ENCODE data around the gene RPL23.

The RPL23 gene

DNA sequence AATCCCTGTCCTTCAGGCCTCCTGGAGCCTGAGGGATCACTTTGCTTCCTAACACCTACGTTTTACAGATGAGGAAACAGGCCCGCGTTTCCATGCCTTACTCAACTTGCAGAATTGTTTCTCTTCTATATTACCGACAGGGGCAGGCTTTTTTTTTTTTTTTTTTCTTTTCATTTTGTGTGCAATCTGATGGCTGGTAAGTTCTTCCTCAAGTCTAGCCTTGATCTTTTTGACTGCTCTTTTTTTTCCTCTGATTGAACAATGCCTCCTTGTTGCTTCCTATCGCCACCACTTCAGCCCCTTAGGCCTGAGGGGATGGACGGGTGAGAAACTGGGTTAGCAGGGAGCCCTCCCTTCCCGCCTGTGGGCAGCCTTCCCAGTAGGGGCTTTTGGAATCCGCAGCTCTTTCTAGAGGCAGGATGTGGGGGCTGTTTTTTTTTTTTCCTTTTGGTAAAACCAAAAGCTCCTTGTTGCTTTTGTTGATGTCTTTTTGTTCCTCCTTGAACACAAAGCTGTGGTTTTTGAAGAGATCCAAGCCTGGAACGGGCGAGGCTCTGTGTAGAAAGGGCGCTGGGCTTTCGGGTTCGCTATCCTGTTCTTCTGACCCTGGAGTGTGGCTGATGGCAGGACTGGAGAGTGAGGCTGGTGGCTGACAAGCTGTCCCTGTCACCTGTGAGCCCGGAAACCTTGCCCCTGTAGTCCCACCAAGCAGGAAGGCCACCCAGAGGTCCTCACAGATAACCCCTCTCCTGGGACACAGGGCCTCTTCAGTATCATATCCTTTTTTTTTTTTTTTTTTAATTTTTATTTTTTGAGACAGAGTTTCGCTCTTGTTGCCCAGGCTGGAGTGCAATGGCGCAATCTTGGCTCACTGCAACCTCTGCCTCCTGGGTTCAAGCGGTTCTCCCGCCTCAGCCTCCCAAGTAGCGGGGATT lies 30.3 kb upstream of the RPL23 start:
- DNase-seq = no peak

DNA sequence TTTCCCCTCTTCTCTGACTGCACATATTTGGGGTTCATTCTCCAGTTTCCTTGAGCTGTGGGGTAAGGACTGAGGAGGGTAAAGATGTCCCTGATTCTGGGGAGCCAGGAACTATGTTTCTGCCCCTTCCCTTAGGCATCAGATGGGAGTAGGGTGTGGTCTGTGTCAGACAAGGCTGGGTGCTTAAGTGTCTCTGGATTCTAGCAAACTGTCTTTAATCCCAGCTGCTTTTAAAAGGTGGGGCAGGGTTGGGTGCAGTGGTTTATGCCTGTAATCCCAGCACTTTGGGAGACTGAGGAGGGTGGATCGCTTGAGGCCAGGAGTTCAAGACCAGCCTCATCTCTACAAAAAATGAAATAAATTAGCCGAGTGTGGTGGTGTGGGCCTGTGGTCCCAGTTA lies 29.3 kb upstream of the RPL23 start:
- DNase-seq = no peak

DNA sequence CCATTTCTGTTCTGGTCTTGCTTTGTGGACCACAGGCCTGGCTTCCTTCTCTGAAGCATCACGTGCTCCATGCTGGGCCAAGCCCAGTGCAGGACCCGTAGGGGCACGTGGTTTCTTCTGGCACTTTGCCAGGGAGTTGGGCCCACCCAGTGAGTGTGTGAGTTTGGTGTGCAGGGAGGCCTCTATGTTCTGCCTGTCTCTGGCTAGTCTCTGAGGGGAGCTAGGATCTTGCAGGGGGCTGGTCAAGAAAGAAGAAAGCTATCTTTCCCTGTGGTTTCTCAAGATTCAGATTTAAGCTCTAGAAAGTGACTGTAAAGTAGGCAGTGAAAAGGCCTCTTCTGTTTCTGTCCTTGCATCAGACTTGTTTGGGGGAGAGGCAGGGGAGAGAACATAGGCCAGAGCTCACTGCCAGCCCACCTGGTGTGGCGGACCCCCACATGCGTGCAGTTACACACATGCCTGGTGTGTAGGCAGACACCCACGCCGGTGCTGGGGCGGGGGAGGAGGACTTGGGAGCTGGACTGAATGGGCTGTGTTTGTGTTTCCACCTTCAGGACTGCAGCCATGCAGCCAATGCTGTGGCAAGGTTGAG lies 28.2 kb upstream of the RPL23 start:
- no peak for DNase-seq

DNA sequence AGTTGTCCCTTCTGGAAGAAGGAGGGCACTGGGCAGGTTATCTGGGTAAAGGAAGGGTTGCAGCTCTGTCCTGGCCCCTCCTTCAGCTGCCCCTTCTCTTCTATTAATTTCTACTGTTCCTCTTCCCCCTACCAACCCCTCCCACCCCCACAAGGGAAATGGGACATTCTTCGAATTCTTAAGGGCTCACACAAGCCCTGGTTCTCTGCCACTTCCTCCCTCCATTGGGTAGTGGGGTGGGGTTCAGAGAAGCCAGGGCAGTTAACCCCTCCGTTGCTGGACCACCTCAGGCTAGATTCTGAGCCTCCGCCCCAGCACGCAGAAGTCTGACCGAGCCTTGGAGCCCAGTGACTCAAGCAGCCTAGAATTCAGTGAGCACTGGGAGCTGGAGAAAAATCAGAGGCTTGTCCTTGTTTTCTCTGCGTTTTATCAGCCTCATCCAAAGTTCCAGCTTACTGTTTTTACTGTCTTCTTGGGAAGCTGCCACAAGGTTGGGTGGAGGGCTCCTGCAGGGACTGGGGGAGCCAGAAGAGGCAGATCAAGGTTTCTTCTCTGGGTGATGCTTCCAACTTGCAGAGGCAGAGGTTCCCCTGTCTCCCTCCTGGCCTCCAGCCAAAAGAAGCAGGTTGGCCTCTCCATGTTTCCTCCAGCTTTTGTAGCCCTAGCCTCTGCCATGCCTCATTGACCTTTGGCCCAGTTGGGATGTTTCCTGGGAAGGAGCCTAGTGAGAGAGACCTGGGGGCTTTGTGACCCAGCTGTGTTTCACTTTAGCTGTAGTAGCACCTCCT lies 26.6 kb upstream of the RPL23 start:
- DNase-seq = no peak

DNA sequence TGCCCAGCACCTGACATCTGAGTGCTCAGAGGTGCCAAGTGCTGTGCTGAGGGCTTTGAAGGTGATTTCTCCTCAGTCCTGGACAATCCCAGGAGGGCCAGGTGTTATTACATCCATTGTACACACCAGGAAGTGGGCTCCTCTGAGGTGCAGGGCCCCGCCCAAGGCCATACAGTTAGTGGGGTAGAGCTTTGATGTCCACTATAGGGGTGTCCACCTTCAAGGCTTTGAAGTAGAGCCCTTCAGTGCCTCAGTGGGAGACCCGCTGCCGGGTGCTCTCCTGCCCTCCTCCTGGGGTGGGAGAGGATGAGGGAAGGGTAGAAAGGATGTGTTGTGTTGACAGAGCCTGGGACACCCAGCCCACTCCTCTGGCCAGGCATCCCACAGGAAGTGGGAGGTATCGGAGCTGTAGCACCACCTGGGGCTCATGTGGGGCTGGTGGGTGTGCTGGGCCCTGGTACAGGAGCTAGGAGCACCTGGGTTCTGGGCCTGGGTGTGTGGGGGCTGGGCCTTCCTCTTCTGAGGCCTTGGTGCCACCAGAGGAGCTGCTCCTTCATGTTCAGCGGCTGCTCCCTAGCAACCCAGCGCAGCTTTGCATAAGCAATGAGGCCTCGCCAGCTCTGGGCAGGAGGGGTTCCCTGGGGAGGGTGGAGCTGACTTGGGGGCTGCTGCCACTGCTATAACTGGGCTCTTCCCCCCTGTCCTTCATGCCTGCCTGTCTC lies 23.8 kb upstream of the RPL23 start:
- peak in 1 of 4 experiments; percentile 38 for DNase-seq

DNA sequence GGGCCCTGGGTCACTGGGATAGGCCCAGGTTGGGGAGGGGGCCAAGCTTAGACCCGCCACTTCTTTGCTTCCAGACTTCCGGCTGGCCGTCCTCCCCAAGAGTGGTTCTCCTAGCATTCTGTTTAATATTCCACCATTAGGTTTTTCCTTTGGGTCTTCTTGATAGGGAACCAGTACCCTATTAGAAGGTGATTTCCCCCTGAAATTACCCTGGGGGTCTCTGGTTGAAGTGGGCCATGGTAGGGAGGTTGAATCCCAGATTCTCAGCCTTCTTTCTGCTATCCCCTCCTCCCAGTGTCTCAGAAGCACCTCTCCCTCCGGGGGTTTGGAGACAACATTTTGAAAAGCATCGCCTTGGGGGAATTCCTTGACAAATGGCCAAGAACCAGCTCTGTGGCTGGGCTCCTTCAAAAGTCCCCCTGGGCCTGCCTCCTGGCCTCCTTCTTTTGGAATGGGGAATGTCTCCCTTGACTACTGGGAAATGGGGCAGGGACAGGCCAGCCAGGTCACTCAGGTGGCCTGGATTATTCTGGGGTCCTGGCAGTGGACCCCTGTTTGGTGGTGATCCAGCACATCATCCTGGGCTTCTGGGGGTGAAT lies 22.1 kb upstream of the RPL23 start:
- DNase-seq = no peak

DNA sequence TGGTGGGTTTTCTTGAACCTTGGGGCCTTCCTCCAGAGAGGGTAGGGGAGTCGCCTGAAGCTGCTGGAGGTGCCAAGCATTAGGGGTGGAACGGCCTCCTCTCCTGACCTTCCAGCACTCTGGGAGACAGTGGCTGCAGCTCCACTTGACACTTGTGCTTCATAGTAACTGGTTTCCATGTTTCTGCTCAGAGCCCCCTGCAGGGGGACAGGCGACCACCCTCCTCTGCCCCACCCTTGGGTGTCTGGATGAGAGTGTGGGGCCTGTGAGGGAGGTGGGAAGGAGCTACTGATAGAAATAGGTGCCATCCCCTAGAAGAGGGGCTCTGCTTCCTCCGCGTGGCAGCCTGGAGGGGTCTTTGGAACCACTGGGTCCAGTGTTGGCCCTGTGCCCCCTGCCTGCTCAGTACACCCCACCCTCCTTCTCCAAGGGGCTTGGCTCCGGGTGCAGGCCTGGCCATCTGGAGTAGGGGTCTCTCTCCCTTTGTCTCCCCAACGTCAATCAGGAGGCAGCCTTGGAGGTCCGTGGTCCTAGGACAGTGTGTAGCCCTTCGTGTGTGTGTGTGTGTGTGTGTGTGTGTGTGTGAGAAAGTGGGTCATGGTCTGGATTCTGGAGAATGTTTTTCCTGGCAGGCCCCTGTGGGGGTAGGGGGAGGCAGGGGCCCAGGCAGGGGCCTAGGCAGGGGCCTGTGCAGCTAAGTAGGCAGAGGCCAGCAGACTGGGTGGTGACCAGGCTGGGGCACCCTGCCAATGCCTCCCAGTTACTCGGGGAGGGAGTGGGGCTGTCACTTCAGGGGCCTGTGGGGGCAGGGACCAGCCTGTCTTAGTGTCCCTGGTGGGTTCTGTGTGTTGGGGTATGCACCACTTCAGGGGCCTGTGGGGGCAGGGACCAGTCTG lies 21.2 kb upstream of the RPL23 start:
- no peak for DNase-seq

DNA sequence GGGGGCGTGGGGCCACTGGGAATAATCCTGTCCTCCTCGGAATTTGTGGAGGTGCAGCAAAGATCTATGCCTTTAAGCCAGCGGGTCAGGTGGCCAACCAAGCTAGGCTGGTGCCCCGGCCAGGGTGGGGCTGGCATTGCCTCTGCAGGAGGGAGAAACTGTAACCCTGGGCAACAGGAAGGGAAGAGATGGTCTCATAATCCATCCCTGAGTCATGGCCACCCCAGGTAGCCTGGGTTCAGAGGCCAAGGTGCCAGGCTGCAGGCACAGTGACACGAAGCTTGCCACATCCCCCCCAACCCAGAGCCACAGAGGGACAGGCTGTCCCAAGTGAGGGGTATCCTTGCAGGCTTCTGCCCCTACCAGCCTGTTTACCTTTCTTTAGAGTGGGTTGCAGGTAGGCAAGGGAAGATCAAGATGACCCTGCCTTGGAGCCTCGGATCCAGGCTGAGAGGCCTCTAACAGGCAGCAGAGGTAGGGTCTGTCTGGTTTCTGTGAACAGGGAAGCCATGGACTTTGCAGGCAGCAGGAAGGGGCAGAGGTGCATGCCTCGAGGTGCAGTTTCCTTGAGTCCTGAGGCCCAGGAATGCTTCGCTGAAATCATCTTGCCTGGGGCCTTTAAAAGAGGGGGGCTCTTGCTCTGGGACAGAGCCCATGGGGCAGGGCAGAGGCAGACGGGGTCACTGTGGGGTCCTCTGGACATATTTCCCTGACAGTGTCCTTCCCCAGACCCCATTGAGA lies 20.3 kb upstream of the RPL23 start:
- DNase-seq = no peak

DNA sequence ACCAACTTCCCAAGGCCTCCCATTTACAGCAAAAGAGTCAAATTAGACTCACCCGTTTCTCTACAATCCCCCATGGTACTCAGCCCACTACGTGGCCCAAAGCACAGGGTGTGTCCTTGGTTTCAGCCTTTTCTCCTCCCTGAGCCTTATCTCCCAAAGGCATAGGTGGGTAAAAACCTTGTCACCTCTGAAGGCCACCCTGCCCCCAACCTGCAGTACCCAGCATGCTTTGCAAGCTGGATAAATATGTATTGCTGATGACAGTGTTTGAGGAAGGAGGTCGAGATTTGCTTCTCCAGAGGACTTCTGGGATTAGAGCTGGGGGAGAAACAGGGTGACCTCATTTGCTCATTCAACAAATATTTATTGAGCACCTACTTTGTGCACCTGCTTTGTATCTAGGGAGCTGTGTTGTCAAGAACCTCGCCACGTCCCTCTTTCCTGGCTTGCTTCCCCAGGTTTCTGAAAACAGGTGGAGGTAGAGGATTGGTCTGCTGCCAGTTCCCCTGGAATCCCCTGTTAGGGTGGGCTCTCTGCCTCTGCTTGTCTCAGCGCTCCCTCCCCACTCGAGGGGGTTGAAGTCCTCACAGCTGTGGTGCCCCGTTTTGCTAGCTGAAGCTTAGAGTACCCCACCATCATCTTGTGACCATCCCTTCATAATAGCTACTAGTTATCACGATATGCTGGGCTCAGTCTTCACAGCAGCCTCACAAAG lies 19.3 kb upstream of the RPL23 start:
- no peak for DNase-seq

DNA sequence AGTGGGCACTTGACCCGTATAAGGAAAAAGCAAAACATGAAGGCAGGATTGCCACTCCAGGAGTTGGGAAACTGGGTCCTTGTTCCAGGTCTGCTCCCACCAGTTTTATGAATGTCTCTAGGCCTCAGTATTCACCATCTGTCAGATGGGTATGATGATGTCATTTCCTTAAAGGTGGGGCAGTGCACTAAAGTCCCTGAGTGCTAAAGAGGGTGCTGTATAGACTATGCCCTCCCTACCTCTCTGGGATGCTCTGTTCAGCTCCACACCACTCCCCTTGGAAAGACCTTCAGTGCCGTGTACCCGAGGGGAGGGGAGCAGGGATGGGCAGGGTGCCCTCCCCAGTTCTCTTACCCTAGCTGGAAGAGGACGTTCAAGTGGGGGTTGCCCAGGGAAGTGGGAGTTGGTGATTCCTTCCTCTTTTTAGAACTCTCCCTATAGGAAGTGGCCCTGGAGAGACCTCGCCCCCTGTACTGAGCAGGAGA lies 18.5 kb upstream of the RPL23 start:
- no peak for DNase-seq

DNA sequence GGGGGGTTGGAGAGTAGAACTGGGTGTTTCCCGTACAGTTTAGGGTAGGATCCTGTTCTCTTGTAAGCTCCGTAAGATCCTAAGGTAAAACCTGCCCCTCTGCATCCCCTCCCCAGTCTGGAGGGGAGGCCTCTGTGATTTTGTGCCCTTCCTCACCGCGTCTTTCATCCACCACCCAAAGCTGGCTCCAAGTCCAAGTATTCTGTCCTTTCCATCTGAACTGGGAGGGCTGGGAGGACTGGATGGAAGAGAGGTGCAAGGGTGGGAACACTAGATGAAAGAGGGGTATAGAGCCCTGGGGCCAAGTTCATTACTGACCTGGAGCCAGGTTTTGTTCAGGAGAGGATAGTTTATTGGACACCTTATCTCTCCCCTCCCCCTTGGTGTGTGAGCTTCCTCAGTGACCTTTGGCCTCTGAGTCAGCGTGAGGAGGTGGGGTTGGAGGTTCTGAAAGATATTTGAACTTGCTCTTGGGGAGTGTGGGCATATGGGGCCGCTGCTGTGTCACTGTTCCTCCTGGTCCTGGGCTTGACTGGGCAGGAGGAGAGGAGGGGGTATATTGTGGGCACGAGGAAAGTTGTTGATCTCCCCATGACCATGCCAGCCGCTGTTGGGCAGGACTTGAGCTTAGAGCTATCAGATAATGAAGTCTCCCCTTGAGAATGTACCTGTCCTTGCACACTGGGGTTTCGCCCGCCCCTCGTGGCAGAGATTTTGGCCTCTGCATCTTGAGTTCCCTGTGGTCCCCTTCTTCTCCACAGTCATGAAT lies 17.9 kb upstream of the RPL23 start:
- DNase-seq = peak in 2 of 4 experiments; percentile 25 to 57

DNA sequence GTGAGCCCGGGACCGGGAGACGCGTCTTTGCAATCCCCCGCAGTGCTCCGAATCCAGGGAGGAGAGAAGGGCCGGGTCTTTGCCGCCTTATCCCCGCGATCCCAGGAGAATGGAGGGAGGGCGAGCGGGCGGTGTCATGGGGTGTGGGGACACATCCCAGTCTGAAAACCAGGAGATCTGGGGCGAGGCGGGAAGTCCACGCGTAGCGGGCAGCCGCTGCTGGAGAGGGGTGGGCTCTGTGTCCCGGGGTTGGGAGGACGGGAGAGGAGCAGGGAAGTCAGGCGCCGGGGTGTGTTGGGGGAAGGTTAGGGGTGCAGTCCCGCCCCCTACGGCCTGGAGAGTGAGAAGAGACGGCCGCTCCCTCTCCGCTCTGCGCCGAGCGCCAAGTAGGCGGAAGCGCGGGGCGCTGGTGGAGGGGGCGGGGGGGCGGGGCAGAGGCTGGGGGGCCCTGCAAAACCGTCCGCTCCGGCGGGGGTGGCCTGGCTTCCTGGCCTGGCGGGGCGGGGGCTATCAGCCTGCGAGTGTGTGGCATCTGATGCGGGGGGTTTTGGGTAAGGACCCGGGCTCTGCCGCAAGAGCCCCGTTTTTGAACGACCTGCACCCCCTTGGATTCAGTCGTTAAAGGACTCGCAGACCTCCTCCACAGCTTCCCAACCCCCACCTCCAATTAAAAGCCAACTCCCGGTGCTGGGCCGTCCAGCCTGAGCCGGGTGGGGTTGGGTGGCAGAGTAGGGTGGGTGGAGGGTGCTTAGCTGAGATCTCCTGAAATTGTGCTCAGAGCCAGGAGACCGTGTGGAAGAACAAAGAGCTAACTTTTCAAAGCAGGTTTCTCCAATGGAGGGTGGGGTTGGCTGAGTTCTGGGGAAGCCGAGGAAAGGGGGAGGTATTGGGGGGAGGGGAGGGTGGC lies 17.0 kb upstream of the RPL23 start:
- peak in 3 of 4 experiments; percentile 36 to 62 (median 39) for DNase-seq

DNA sequence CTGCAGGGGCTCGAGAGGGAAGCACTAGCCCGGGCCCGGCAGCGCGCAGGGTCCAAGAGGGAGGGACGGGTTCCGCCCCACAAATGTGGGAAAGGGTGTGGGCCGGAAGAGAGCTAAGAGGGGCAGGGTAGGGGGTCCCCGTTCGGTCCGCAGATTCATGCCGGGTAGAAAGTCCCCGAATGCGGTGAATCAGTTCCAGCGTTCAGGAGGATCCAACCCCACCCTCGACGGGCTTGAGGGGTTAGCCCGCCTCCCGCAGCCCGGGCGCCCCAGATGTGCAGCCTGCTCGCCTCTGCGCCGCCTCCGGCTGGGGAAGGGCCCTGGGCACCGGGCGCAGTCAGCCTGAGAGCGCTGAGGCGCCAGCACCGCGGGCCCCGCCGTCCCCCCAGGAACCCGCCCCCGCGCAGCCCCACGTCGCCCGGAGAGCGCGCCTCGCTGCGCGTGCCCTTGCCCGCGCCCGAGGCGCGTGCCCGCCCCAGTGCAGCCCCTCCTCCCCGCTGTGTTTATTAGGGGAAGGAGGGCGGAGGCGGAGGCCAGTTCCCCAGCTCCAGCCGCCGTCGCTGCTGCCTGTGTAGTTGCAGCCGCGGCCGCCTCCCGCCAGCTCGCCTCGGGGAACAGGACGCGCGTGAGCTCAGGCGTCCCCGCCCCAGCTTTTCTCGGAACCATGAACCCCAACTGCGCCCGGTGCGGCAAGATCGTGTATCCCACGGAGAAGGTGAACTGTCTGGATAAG lies 16.2 kb upstream of the RPL23 start, which contains the start of gene LASP1:
LASP1 (plus strand) TSS at position 533 of the 733 bp plus-strand sequence; CDS start at position 665, 132 bp downstream.
- peak; percentile 55 to 85 (median 68) for DNase-seq

DNA sequence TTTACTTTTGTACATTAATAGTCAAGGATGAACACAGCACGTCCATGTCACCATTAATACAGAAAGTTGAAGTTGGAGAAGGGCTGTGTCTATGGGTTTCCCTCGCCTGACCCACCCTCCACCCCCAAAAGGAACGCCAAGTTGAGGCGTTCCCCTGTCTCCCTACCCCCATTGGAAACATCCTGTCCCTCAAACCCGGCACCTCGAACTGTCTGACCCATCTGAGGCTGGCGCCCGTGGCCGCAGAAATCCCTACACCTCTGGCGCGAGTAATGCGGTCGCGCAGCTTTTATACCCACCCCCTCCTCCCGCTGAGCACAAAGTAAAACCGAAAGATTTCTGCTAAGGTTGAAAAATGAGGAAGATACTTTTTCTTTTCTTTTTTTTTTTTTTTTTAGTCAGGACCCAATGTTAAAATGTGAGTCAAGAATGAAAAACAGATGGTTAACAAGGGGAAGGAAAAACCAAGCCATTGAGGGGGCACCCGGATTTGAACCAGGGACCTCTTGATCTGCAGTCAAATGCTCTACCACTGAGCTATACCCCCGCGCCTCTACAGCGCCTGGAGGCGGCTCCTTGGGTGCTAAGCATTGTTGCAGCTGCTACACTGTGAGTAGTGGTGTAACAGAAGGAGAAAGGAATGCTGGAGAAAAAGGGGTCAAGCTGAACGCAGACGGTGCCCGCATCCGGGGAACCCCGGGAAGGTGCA lies 15.4 kb upstream of the RPL23 start:
- DNase-seq = peak; percentile 84 to 98 (median 94)

DNA sequence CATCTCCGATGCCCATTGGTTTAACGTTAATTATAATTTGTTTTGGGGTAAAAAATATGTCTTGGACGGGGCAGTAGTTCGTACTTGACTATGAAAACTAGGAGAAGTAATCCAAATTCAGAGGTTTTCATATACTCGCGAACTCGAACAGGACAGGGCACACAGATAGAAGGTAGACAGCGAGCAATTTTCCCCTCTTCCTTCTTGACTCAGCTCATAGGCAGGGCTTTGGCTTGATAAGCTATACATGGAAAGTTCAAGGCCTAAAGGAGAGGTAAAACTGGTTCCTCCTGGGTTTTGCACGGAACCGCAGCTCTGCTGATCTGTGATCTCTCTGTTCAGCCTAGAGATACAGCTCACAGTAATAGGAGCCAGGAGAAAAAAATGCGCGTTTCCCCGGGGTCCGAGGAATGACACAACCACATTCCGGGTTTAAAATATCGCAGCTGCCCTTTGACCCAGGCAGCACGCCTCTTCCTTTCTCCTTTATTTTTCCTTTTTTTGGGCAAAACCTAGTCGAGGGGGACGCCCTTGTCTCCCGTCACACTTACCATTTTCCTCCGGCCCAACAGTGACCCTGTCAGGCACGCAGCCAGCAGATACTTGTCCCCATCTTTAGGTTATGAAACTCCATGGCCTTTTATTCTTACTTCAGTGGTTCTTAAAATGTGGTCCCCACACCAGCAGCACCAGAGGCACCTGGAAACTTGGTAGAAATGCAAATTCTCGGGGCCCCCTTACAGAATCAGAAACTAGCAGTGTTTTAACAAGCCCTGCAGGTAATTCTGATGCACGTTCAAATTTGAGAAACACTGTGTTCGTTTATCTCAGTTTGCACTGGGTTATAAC lies 14.7 kb upstream of the RPL23 start:
- DNase-seq = no peak

Data from activated naive CD4-positive, alpha-beta T cell (primary cell).